ENCODE results near the gene NLRP6. TPM values are rescaled to one million over a fixed set of nuclear protein-coding genes. Genes with fewer than 3 reads are reported as not detected.
A peak's percentile ranks its signal among the peaks of the same experiment; 100 is the strongest.

The NLRP6 gene
- total and polyA plus RNA-seq, 2 of the 4 experiments (the other 2 are of a cell fraction), result not detected

DNA sequence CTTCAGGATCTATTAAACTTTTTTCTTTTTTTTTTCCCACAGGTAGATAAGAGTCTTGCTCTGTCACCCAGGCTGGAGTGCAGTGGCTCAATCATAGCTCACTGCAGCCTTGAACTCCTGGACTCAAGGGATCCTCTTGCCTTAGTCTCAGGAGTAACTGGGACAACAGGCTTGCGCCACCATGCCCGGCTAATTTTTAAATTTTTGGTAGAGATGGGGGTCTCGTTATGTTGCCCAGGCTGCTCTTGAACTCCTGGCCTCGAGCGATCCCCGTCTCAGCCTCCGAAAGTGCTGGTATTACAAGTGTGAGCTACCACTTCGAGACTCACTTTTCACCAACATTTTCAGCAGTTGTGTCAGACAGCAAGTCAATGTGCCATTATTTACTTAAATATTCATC, 43.0 kb upstream of the NLRP6 start:
- POLR2A ChIA-PET (ENCODE audit: unreplicated experiment), result no interaction called here

More for the DNA sequence above, 43.0 kb upstream of the NLRP6 start:
- no peak overlapping the region for H2BK20ac ChIP-seq (ENCODE audit: low read depth, low read length)
- in situ Hi-C loops (cut with MboI; ENCODE audit: low sequenced_read_pairs) (no loop called here), dilution Hi-C loops (cut with HindIII; ENCODE audit: low sequenced_read_pairs, unreplicated experiment) (no loop called here), intact Hi-C loops (cut with micrococcal nuclease) (no loop called here)
- no peak overlapping the region for H4K5ac ChIP-seq (ENCODE audit: low read depth, low read length)
- DNase-seq (no peak), ATAC-seq (ENCODE audit: low read depth) (no peak)
- no peak overlapping the region for H2AK9ac ChIP-seq (replicated peaks; ENCODE audit: low read depth, low read length, poor library complexity)
- no peaks in the 10 kb centered on the region for H3K27me3 ChIP-seq (ENCODE audit: control insufficient read depth, insufficient read depth, low read length)
- no peak overlapping the region for H4K91ac ChIP-seq (ENCODE audit: insufficient read depth, low read depth, low read length)
- H2BK120ac ChIP-seq (ENCODE audit: low read depth, low read length), result no peak overlapping the region
- H3K56ac ChIP-seq (ENCODE audit: extremely low read depth, insufficient read depth, low read length), result no peak overlapping the region
- H3K4me2 ChIP-seq (ENCODE audit: low read depth, low read length), result peak overlapping the region; percentile 98
- H4K20me1 ChIP-seq (ENCODE audit: insufficient read depth, low read length), result peaks cover 4% of the 10 kb centered on the region
- H3K14ac ChIP-seq (replicated peaks; ENCODE audit: low read depth, low read length), result 0 out of 2 replicates have a peak overlapping the region, but pooled peaks have one; percentile 99
- TF ChIP-seq NFE2L2 (IDR thresholded peaks at IDR 0.05; ENCODE audit: low read depth, low read length) (no peak), POLR2A (IDR thresholded peaks at IDR 0.05; ENCODE audit: low read depth, low read length) (no peak), CEBPB (IDR thresholded peaks at IDR 0.05; ENCODE audit: low read depth, low read length) (no peak), RFX5 (IDR thresholded peaks at IDR 0.05; ENCODE audit: low read depth, low read length) (no peak), RCOR1 (IDR thresholded peaks at IDR 0.05; ENCODE audit: insufficient replicate concordance, low read length) (no peak), FOS (IDR thresholded peaks at IDR 0.05; ENCODE audit: low read depth, low read length) (no peak), MAZ (IDR thresholded peaks at IDR 0.05; ENCODE audit: borderline replicate concordance, low read depth, low read length) (no peak), SMC3 (IDR thresholded peaks at IDR 0.05; ENCODE audit: low read depth, low read length) (no peak), MXI1 (IDR thresholded peaks at IDR 0.05; ENCODE audit: borderline replicate concordance, low read depth, low read length) (no peak), CHD1 (IDR thresholded peaks at IDR 0.05; ENCODE audit: low read depth, low read length) (no peak), BHLHE40 (IDR thresholded peaks at IDR 0.05; ENCODE audit: low read depth, low read length) (no peak), RAD21 (IDR thresholded peaks at IDR 0.05; ENCODE audit: low read length) (no peak), MAFK (IDR thresholded peaks at IDR 0.05; ENCODE audit: low read depth, low read length) (no peak)
- TF ChIP-seq, protein P1, sequence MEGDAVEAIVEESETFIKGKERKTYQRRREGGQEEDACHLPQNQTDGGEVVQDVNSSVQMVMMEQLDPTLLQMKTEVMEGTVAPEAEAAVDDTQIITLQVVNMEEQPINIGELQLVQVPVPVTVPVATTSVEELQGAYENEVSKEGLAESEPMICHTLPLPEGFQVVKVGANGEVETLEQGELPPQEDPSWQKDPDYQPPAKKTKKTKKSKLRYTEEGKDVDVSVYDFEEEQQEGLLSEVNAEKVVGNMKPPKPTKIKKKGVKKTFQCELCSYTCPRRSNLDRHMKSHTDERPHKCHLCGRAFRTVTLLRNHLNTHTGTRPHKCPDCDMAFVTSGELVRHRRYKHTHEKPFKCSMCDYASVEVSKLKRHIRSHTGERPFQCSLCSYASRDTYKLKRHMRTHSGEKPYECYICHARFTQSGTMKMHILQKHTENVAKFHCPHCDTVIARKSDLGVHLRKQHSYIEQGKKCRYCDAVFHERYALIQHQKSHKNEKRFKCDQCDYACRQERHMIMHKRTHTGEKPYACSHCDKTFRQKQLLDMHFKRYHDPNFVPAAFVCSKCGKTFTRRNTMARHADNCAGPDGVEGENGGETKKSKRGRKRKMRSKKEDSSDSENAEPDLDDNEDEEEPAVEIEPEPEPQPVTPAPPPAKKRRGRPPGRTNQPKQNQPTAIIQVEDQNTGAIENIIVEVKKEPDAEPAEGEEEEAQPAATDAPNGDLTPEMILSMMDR (conservative IDR thresholded peaks at IDR 0.05; ENCODE audit: low read depth, low read length), result no peak
- TF ChIP-seq, protein P2, sequence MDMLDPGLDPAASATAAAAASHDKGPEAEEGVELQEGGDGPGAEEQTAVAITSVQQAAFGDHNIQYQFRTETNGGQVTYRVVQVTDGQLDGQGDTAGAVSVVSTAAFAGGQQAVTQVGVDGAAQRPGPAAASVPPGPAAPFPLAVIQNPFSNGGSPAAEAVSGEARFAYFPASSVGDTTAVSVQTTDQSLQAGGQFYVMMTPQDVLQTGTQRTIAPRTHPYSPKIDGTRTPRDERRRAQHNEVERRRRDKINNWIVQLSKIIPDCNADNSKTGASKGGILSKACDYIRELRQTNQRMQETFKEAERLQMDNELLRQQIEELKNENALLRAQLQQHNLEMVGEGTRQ (IDR thresholded peaks at IDR 0.05; ENCODE audit: low read depth, low read length), result no peak
- TF ChIP-seq, protein P3, sequence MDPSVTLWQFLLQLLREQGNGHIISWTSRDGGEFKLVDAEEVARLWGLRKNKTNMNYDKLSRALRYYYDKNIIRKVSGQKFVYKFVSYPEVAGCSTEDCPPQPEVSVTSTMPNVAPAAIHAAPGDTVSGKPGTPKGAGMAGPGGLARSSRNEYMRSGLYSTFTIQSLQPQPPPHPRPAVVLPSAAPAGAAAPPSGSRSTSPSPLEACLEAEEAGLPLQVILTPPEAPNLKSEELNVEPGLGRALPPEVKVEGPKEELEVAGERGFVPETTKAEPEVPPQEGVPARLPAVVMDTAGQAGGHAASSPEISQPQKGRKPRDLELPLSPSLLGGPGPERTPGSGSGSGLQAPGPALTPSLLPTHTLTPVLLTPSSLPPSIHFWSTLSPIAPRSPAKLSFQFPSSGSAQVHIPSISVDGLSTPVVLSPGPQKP (IDR thresholded peaks at IDR 0.05; ENCODE audit: borderline replicate concordance, low read depth, low read length), result no peak
- H3K27ac ChIP-seq (ENCODE audit: insufficient read depth, low read length), result no peak overlapping the region
- H2AFZ ChIP-seq (replicated peaks; ENCODE audit: low read length, poor library complexity), result no peak overlapping the region
- H3K4me3 ChIP-seq (ENCODE audit: insufficient read depth, low read depth, low read length), result peak overlapping the region; percentile 88; the same call in 1 of the 2 replicates
- no peak overlapping the region for H2BK5ac ChIP-seq (ENCODE audit: low read depth, low read length, poor library complexity, severe bottlenecking)
- CTCF ChIA-PET, result interaction anchor here (0.5 to 0.8 kb wide), 2 partner anchors 11 to 31 kb away, joined by 4 read pairs; no protein-coding TSS in a partner anchor
- H2BK15ac ChIP-seq (ENCODE audit: low read depth, low read length), result no peak overlapping the region
- peak overlapping the region; percentile 86; the same call in 1 of the 2 replicates for H3K9ac ChIP-seq (ENCODE audit: low read depth, low read length)
- 0 out of 2 replicates have a peak overlapping the region, but pooled peaks have one; percentile 14 for H3K23ac ChIP-seq (ENCODE audit: low read depth, low read length)
- H3K9me3 ChIP-seq (ENCODE audit: control insufficient read depth, insufficient read depth, low read length), result no peaks in the 10 kb centered on the region
- no peak overlapping the region for H3K4ac ChIP-seq (ENCODE audit: low read depth, low read length)
- peaks cover 2% of the 10 kb centered on the region; the same call in 1 of the 2 replicates for H3K36me3 ChIP-seq (ENCODE audit: control insufficient read depth, insufficient read depth, low read length)
- H3K9me1 ChIP-seq (ENCODE audit: insufficient read depth, low read length), result no peaks in the 10 kb centered on the region
- H3K18ac ChIP-seq (ENCODE audit: low read depth, low read length), result no peak overlapping the region
- 82% methylated on average over 3 of the region's 8 CpGs; no CpG with 5 or more reads in 1 of the 2 experiments for WGBS, 2 experiments (ENCODE audit: extremely low coverage in 2 of 2, insufficient read length in 1 of 2)
- BruUV-seq (replicated peaks), result no TSS peak
- peaks cover 8 to 51% of the 10 kb centered on the region in 2 experiments; a peak in 3 of 4 replicates for H3K79me1 ChIP-seq (ENCODE audit: low read depth in 1 of 2, low read length in 2 of 2)
- peaks cover 2% of the 10 kb centered on the region for H3K4me1 ChIP-seq (ENCODE audit: control insufficient read depth, insufficient read depth, low read length)
- H2AK5ac ChIP-seq (ENCODE audit: low read depth, low read length), result no peak overlapping the region
- no peak overlapping the region for H4K8ac ChIP-seq (ENCODE audit: low read depth in 2 of 2, low read length in 2 of 2)
